Liver (tissue), 9 donors: ENCODE results near the gene GLIS1. TPM values are rescaled to one million over a fixed set of nuclear protein-coding genes. Genes with fewer than 3 reads are reported as not detected.

Source experiments
- DNase-seq: peaks from one replicate; pipeline ENCODE4 v3.0.0-alpha.2; 2017; ENCODE audit warnings: low spot score
- H3K27ac ChIP-seq, 2 donors: one replicate each; pipeline ENCODE4 v1.7.0; 2013; ENCODE audit warnings: inconsistent platforms in 2 of 2, low read length in 2 of 2, control low read depth in 1 of 2, low read depth in 1 of 2, mild to moderate bottlenecking in 1 of 2
- H3K27me3 ChIP-seq, 4 donors: one replicate each; pipeline versions ENCODE4 v1.6.1 to v1.7.0; 2013; ENCODE audit warnings: low read length in 3 of 4, inconsistent platforms in 1 of 4, mild to moderate bottlenecking in 1 of 4, moderate library complexity in 1 of 4; ENCODE audit not compliant: control insufficient read depth in 4 of 4, insufficient read depth in 4 of 4
- H3K36me3 ChIP-seq, 4 donors: one replicate each; pipeline versions ENCODE4 v1.6.1 to v1.7.0; 2013; ENCODE audit warnings: low read length in 3 of 4, mild to moderate bottlenecking in 3 of 4, low read depth in 1 of 4, moderate library complexity in 1 of 4; ENCODE audit not compliant: control insufficient read depth in 4 of 4, insufficient read depth in 3 of 4
- H3K4me1 ChIP-seq, 4 donors: one replicate each; pipeline versions ENCODE4 v1.6.1 to v1.7.0; 2013; ENCODE audit warnings: low read length in 3 of 4, mild to moderate bottlenecking in 3 of 4, moderate library complexity in 1 of 4; ENCODE audit not compliant: control insufficient read depth in 4 of 4, insufficient read depth in 4 of 4
- H3K4me3 ChIP-seq, 3 donors: one replicate each; pipeline versions ENCODE4 v1.6.1 to v1.7.0; 2013; ENCODE audit warnings: low read length in 3 of 3, control low read depth in 1 of 3, low read depth in 1 of 3, mild to moderate bottlenecking in 1 of 3
- H3K9ac ChIP-seq, 2 donors: one replicate each; pipeline ENCODE4 v1.7.0; 2013; ENCODE audit warnings: low read length in 2 of 2, mild to moderate bottlenecking in 2 of 2, moderate library complexity in 2 of 2, control low read depth in 1 of 2, low read depth in 1 of 2
- H3K9me3 ChIP-seq, 4 donors: one replicate each; pipeline versions ENCODE4 v1.6.1 to v1.7.0; 2013; ENCODE audit warnings: low read length in 3 of 4; ENCODE audit not compliant: control insufficient read depth in 4 of 4
- ATF3 ChIP-seq: IDR thresholded peaks from 2 replicates; pipeline ENCODE4 v1.6.1; 2016; ENCODE audit warnings: antibody characterized with exemption
- CTCF ChIP-seq: fragments of 150-350 bp; IDR thresholded peaks from 2 replicates; pipeline ENCODE4 v1.5.1; 2017; ENCODE audit warnings: improper control_type of control experiment, low read depth, low read length; ENCODE audit not compliant: missing input control
- EGR1 ChIP-seq, 2 donors: IDR thresholded peaks; 2 replicates each; pipeline ENCODE4 v1.6.1; 2016 to 2018; ENCODE audit warnings: antibody characterized with exemption in 2 of 2, low read depth in 2 of 2
- FOXA1 ChIP-seq: IDR thresholded peaks from 2 replicates; pipeline ENCODE4 v1.6.1; 2016; ENCODE audit warnings: antibody characterized with exemption
- FOXA2 ChIP-seq: IDR thresholded peaks from 2 replicates; pipeline ENCODE4 v1.6.1; 2016; ENCODE audit warnings: antibody characterized with exemption
- GABPA ChIP-seq, 2 donors: IDR thresholded peaks in 1 of 2; conservative IDR thresholded peaks in 1 of 2; 2 replicates each; pipeline ENCODE4 v1.6.1; 2016; ENCODE audit warnings: antibody characterized with exemption in 2 of 2, mild to moderate bottlenecking in 1 of 2, moderate library complexity in 1 of 2
- HNF4A ChIP-seq, 2 donors: conservative IDR thresholded peaks; 2 replicates each; pipeline ENCODE4 v1.6.1; 2016; ENCODE audit warnings: antibody characterized with exemption in 2 of 2, mild to moderate bottlenecking in 2 of 2
- HNF4G ChIP-seq: IDR thresholded peaks from 2 replicates; pipeline ENCODE4 v1.6.1; 2016; ENCODE audit warnings: antibody characterized with exemption
- JUND ChIP-seq, 2 donors: IDR thresholded peaks; 2 replicates each; pipeline ENCODE4 v1.6.1; 2016; ENCODE audit warnings: antibody characterized with exemption in 2 of 2
- NR2F2 ChIP-seq: IDR thresholded peaks from 2 replicates; pipeline ENCODE4 v1.6.1; 2016; ENCODE audit warnings: antibody characterized with exemption
- RAD21 ChIP-seq, 2 donors: IDR thresholded peaks; 2 replicates each; pipeline ENCODE4 v1.6.1; 2016; ENCODE audit warnings: antibody characterized with exemption in 2 of 2, mild to moderate bottlenecking in 2 of 2
- REST ChIP-seq: IDR thresholded peaks from 2 replicates; pipeline ENCODE4 v1.6.1; 2016; ENCODE audit warnings: antibody characterized with exemption, mild to moderate bottlenecking
- RXRA ChIP-seq, 2 donors: IDR thresholded peaks; 2 replicates each; pipeline ENCODE4 v1.6.1; 2017 to 2018; ENCODE audit warnings: antibody characterized with exemption in 2 of 2, mild to moderate bottlenecking in 1 of 2
- SP1 ChIP-seq: IDR thresholded peaks from 2 replicates; pipeline ENCODE4 v1.6.1; 2018; ENCODE audit warnings: antibody characterized with exemption, mild to moderate bottlenecking
- TAF1 ChIP-seq: conservative IDR thresholded peaks from 2 replicates; pipeline ENCODE4 v1.6.1; 2016; ENCODE audit warnings: antibody characterized with exemption, mild to moderate bottlenecking
- YY1 ChIP-seq: IDR thresholded peaks from 2 replicates; pipeline ENCODE4 v1.6.1; 2016; ENCODE audit warnings: antibody characterized with exemption, mild to moderate bottlenecking
- ZBTB33 ChIP-seq: IDR thresholded peaks from 2 replicates; pipeline ENCODE4 v1.6.1; 2016; ENCODE audit warnings: antibody characterized with exemption
- WGBS: extraction: QIAGEN DNeasy Blood & Tissue Kit; methylation state at CpG from one replicate; pipeline ENCODE4 v1.1.7; 2013; 5-methylcytosine and 5-hydroxymethylcytosine counted together
- polyA plus RNA-seq, 2 donors: library from polyadenylated mRNA; stranded (reverse) in 1 of 2; unstranded in 1 of 2; fragments of 200-250 nt in 1 of 2; fragments of >200 nt in 1 of 2; fragmentation: Nextera tagmentation in 1 of 2; extraction: Ambion mirVana in 1 of 2; gene quantifications; one replicate each; pipeline versions ENCODE4 v1.2.1 to v1.2.3, GENCODE V29; 2013 to 2015
- total RNA-seq, 2 donors: library from RNA; depleted of rRNA; stranded (reverse); fragments of >200 nt; gene quantifications; one replicate each; pipeline ENCODE4 v1.2.3, GENCODE V29; 2014
- TF ChIP-seq, protein P1 (sequence below): IDR thresholded peaks from 2 replicates; pipeline ENCODE4 v1.6.1; 2016; ENCODE audit warnings: antibody characterized with exemption
- donor health status: healthy.
- donor health status: healthy.
- donor health status: healthy.
- donor health status: healthy.
- donor health status: healthy.

The GLIS1 gene
- total and polyA plus RNA-seq, 4 donors = under 0.01 to 0.05 TPM; not detected in 2

GRCh38 chr1:53543130-53543777 is 195.7 kb downstream of the GLIS1 start:
- 82% methylated on average over 14 of the region's 14 CpGs for WGBS
- no peak overlapping the region for H3K27ac ChIP-seq
- no peaks in the 10 kb centered on the region for H3K4me1 ChIP-seq
- no peaks in the 10 kb centered on the region for H3K27me3 ChIP-seq
- TF ChIP-seq REST = no peak
- no peak for TF ChIP-seq SP1
- TF ChIP-seq, protein P1, sequence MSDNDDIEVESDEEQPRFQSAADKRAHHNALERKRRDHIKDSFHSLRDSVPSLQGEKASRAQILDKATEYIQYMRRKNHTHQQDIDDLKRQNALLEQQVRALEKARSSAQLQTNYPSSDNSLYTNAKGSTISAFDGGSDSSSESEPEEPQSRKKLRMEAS = no peak
- TF ChIP-seq HNF4G = no peak
- no peak for TF ChIP-seq FOXA2
- TF ChIP-seq JUND (IDR thresholded peaks at IDR 0.05) = no peak
- no peak for TF ChIP-seq GABPA (IDR thresholded peaks at IDR 0.05 in 1 of 2, conservative IDR thresholded peaks at IDR 0.05 in 1 of 2)
- TF ChIP-seq RXRA (IDR thresholded peaks at IDR 0.05) = no peak
- no peak for TF ChIP-seq RAD21 (IDR thresholded peaks at IDR 0.05)
- no peak for TF ChIP-seq TAF1
- no peak for TF ChIP-seq FOXA1
- no peak for TF ChIP-seq EGR1 (IDR thresholded peaks at IDR 0.05; ENCODE audit: low read depth in 2 of 2)
- TF ChIP-seq NR2F2 = no peak
- TF ChIP-seq CTCF = no peak
- no peak for TF ChIP-seq YY1
- no peak for TF ChIP-seq ATF3
- no peak for TF ChIP-seq HNF4A (conservative IDR thresholded peaks at IDR 0.05)
- no peak for TF ChIP-seq ZBTB33
- no peak overlapping the region for H3K9ac ChIP-seq
- no peak overlapping the region for H3K4me3 ChIP-seq
- DNase-seq = no peak
- no peaks in the 10 kb centered on the region for H3K36me3 ChIP-seq
- no peaks in the 10 kb centered on the region for H3K9me3 ChIP-seq
